Measurements from ENCODE around the gene SREBF2. TPM values are rescaled to one million over a fixed set of nuclear protein-coding genes. Genes with fewer than 3 reads are reported as not detected.

Gene SREBF2
- total RNA-seq, 1 donor: 52.8 TPM

DNA sequence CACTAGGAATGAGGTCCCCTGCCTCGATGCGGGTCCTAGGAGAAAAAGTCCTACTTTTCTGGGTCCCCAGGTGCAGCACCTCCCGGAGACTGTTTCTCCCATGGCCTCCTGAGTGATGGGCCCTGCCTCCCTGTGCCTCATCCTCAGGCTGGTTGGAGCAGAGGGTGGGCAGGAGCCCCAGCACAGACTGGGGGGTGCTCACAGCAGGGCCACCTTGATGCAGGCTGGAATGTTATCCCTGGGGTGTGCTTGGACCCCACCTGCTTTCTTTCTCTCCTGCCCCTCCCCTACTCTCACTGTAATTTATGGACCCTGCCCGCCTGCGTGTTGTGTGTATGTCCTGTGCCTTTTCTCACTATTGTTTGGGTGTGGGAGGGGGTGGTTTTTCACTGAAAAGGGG, 73.9 kb downstream of the SREBF2 start:
- H3K4me3 ChIP-seq (ENCODE audit: low read depth, low read length): no peak overlapping the region
- TF ChIP-seq, protein P1, sequence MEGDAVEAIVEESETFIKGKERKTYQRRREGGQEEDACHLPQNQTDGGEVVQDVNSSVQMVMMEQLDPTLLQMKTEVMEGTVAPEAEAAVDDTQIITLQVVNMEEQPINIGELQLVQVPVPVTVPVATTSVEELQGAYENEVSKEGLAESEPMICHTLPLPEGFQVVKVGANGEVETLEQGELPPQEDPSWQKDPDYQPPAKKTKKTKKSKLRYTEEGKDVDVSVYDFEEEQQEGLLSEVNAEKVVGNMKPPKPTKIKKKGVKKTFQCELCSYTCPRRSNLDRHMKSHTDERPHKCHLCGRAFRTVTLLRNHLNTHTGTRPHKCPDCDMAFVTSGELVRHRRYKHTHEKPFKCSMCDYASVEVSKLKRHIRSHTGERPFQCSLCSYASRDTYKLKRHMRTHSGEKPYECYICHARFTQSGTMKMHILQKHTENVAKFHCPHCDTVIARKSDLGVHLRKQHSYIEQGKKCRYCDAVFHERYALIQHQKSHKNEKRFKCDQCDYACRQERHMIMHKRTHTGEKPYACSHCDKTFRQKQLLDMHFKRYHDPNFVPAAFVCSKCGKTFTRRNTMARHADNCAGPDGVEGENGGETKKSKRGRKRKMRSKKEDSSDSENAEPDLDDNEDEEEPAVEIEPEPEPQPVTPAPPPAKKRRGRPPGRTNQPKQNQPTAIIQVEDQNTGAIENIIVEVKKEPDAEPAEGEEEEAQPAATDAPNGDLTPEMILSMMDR (IDR thresholded peaks at IDR 0.05; ENCODE audit: insufficient read depth, low read length): no peak
- DNase-seq (ENCODE audit: low read depth): no peak

DNA sequence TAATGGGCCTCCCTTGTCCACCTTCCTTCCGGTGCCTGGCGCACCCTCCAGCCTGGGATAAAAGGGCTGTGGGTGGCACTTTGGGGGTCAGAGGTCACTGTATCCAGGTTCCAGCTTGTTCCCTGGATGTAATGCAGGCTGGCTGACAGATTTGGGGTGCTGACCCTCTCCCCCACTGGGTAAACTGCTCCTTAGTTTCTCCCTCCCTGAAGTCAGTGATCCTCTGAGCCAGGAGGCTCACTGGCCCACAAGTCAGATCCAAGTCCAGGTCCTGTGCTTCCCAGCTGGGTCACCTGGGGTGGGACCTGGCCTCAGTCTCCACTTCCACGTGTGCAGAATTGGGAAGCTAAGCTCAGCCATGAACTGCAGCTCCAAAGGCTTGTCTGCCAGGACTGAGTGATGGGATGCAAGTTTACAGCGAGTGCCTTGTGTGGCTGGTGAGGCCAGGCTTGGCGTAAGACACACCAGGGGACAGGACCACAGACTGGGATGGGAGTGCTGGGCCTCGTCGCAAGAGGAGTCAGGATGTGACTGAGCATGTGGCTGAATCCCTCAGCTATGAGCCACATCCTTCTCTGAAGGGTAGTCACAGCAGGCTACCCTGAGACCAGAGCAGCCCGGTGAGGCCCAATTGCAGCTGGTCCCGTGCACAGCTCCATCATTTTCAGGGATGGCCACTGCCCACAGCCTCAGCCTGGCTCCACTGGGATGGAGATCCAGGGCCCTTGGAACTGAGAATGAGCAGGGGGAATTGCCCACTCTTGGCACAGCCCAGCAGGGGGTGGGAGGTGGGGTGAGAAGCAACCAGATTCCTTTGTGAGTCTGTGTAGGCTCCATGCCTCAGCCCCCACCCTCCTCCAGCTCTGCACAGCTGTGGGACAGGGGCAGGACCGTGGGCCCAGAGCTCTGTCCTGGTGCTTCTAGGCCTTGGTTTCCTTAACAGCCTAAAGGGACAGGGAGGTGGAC, 74.8 kb downstream of the SREBF2 start:
- no peak for DNase-seq (ENCODE audit: low read depth)
- H3K4me3 ChIP-seq (ENCODE audit: low read depth, low read length): no peak overlapping the region
- TF ChIP-seq, protein P1 (IDR thresholded peaks at IDR 0.05; ENCODE audit: insufficient read depth, low read length): no peak

DNA sequence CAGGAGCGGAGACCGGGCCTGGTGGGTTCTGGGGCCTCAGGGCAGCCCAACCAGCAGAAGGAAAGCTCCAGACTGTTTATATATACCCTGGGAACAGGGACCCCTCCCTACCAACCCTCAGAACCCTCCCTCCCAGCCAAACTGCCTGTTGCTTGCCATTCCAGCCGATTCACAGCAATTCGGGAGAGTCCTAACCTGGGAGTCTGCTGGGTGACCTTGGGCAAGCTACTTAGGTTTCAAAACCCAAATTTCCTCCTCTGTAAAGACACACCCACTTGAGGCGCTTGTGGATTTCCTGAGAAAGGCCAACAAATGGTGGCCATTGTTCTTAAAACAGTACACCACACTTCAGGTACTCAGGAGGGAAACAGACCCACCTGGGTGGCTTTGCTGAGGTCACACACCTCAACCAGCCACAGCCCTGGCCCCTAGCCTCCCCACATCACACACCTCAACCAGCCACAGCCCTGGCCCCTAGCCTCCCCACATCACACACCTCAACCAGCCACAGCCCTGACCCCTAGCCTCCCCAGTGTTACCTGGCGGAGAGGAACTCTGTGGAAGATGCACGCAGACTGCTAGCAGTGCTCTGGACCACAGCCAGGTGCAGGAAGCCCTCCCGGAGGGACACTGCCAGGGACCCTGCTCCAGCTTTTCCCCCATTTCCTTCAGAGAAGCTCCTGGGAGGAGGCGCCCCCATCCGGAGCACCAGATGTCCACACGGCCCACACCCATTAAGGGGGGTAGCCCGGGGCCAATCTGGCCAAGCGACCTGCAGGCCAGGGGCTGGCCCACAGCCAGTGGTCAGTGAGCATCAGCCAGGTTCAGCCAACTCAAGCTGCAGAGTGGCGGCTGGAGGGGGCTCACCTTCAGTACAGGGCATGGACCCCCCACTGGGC, 75.8 kb downstream of the SREBF2 start:
- H3K4me3 ChIP-seq (ENCODE audit: low read depth, low read length): no peak overlapping the region
- TF ChIP-seq, protein P1 (IDR thresholded peaks at IDR 0.05; ENCODE audit: insufficient read depth, low read length): no peak
- DNase-seq (ENCODE audit: low read depth): no peak

DNA sequence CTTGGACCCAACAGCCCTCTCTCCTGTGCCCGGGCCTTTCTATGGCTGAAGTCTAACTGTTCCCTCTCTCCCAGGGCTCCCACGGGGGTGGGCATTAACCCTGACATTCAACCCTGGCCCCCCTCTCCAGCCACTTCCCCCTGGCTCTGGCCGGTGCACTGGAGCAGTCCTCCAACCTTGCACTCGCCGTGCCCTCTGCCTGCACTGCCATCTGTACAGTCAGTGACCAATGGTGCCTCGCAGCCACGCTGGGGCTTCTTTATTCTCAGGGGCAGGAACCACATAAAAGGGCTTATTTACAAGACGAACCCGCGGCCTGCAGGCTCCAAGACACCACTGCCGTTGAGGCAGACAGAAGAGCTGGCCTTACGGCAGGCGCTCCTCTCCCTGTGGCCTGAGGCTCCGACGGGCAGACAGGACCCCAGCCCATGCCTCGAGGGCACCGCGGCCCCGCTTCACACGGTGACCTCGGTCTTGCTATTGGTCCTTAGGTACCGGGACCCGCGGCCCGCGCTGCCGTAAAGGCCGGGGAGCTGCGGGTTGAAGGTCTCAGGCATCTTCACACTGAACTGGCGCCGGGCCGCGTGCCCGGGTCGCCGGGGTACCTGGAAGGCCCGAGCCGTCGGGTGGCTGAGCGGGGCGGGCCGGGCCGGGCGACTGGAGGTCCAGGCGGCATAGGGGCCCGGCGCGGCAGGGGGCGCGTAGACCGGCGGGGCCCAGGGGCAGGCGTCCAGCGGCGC, 76.6 kb downstream of the SREBF2 start:
- no peak overlapping the region for H3K4me3 ChIP-seq (ENCODE audit: low read depth, low read length)

DNA sequence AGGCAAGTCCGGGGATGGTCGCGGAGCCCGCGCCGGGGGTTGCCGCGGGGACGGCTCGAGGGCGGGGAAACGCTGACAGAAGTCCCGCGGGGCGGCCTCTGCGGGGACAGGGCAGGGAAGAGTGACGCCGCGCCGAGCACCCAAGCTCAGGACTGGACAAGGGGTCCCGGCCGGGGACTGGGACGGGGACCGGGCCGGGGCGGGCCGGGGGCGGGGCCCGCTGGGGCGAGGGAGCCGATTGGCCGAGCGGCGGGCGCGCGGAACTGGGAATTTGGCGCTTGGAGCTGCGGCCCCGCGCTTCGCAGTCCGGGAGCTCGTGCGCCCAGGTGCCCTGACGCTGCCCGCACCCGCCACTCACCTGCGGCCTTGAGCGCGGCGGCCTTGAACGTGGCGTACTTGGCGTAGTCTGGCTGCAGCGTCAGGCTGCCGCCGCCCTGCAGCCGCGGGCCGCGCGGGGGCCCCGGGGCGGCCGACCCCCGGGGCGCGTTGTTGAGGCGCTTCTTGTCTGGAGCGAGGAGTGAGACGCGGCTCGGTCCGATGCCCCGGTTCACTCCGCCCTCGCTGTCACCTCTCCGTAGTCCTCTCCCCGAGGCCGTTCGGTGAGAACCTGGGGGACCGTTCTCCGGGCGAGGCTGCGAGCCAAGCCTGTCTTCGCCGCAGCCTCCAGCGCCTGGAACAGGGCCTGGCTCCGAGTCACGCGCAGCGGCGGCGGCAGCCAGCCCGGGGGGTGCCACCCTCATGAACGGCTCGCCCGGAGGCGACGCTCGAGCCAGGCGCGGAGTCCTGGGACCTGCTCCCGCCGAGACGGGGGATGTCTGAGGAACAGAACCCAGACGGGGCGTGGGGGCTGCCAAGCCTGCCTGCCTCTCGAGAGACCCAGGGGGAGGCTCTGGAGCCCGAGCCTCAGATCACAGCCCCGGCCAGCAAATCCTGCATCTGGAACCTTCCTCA, 77.4 kb downstream of the SREBF2 start:
- TF ChIP-seq, protein P1 (IDR thresholded peaks at IDR 0.05; ENCODE audit: insufficient read depth, low read length): no peak
- H3K4me3 ChIP-seq (ENCODE audit: low read depth, low read length): peak overlapping the region; percentile 28
- DNase-seq (ENCODE audit: low read depth): peak; percentile 17

More for the DNA sequence above, 76.6 kb downstream of the SREBF2 start:
- TF ChIP-seq, protein P1 (IDR thresholded peaks at IDR 0.05; ENCODE audit: insufficient read depth, low read length): no peak
- no peak for DNase-seq (ENCODE audit: low read depth)
